Keratinocyte (primary cell): Measurements from ENCODE around the gene MAP3K10.

Source experiments
- EZH2 ChIP-seq: IDR thresholded peaks from one replicate; pipeline ENCODE4 v1.6.1; 2012; ENCODE audit warnings: inconsistent platforms, mild to moderate bottlenecking, low read length, moderate library complexity
- TF ChIP-seq, protein P1 (sequence below), 3 experiments: IDR thresholded peaks in 1 of 3; conservative IDR thresholded peaks in 1 of 3; optimal IDR thresholded peaks in 1 of 3; 2 replicates in 2 of 3; 3 replicates in 1 of 3; pipeline versions ENCODE3 to v1.5.1; 2011; ENCODE audit warnings: low read length in 3 of 3, mild to moderate bottlenecking in 3 of 3, moderate library complexity in 2 of 3, control low read depth in 1 of 3, inconsistent platforms in 1 of 3; ENCODE audit not compliant: insufficient read depth in 2 of 3; ENCODE audit errors: extremely low read depth in 1 of 3

DNA sequence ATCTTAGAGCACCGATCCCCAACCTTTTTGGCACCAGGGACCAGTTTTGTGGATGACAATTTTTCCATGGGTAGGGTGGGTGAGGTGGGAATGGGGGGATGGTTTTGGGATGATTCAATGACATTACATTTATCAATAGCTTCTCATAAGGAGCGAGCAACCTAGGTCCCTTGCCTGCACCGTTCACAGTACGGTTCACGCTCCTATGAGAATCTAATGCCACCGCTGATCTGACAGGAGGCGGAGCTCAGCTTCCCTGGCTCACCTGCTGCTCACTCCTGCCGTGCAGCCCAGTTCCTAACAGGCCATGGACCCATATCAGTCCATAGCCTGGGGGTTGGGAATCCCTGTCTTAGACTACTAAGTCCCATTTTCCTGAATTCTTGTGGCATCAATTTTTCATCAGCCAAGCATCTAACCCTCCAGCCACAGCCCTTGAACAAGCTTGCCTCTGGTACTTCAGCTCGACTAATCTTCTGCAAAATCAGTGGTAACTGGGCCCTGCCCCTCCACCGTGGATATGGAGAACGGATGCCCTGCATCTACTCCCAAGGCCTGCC lies 37.0 kb upstream of the MAP3K10 start:
- TF ChIP-seq, protein P1, sequence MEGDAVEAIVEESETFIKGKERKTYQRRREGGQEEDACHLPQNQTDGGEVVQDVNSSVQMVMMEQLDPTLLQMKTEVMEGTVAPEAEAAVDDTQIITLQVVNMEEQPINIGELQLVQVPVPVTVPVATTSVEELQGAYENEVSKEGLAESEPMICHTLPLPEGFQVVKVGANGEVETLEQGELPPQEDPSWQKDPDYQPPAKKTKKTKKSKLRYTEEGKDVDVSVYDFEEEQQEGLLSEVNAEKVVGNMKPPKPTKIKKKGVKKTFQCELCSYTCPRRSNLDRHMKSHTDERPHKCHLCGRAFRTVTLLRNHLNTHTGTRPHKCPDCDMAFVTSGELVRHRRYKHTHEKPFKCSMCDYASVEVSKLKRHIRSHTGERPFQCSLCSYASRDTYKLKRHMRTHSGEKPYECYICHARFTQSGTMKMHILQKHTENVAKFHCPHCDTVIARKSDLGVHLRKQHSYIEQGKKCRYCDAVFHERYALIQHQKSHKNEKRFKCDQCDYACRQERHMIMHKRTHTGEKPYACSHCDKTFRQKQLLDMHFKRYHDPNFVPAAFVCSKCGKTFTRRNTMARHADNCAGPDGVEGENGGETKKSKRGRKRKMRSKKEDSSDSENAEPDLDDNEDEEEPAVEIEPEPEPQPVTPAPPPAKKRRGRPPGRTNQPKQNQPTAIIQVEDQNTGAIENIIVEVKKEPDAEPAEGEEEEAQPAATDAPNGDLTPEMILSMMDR (optimal IDR thresholded peaks at IDR 0.05 in 1 of 3, IDR thresholded peaks at IDR 0.05 in 1 of 3, conservative IDR thresholded peaks at IDR 0.05 in 1 of 3; ENCODE audit: extremely low read depth in 1 of 3, insufficient read depth in 2 of 3, low read length in 3 of 3), result no peak
- TF ChIP-seq EZH2, result no peak
